ENCODE measurements around the gene HDAC10.

The HDAC10 gene

GRCh38 chr22:50219800-50220602 is 31.1 kb downstream of the HDAC10 start:
- POLR2A ChIA-PET, result no interaction called here
- TF ChIP-seq CTCF (IDR thresholded peaks at IDR 0.05; ENCODE audit: control extremely low read depth, extremely low read depth, low read depth, missing control alignments), result no peak
- CTCF ChIA-PET, result interaction anchor here (1.1 to 1.2 kb wide), 2 partner anchors 13 to 24 kb away, joined by 3 read pairs; no protein-coding TSS in a partner anchor
- no peak for DNase-seq (ENCODE audit: extremely low spot score)

GRCh38 chr22:50218996-50219727 is 31.9 kb downstream of the HDAC10 start:
- CTCF ChIA-PET, result interaction anchor here (1.1 to 1.8 kb wide), 3 partner anchors 14 to 23 kb away, joined by 3 to 6 read pairs (median 4); no protein-coding TSS in a partner anchor
- TF ChIP-seq CTCF (IDR thresholded peaks at IDR 0.05; ENCODE audit: control extremely low read depth, extremely low read depth, low read depth, missing control alignments), result no peak
- no peak for DNase-seq (ENCODE audit: extremely low spot score)
- POLR2A ChIA-PET, result no interaction called here

- POLR2A ChIA-PET, result no interaction called here
- CTCF ChIA-PET, result interaction anchor here (1.1 to 1.8 kb wide), 3 partner anchors 14 to 23 kb away, joined by 3 to 6 read pairs (median 4); no protein-coding TSS in a partner anchor
- DNase-seq (ENCODE audit: extremely low spot score), result no peak
- TF ChIP-seq CTCF (IDR thresholded peaks at IDR 0.05; ENCODE audit: control extremely low read depth, extremely low read depth, low read depth, missing control alignments), result no peak
Observed at GRCh38 chr22:50218153-50218995, 32.7 kb downstream of the HDAC10 start.

GRCh38 chr22:50217543-50218152 is 33.4 kb downstream of the HDAC10 start:
- CTCF ChIA-PET, result interaction anchor here (1.8 kb wide), 1 partner anchor 23 kb away, joined by 6 read pairs; no protein-coding TSS in a partner anchor
- POLR2A ChIA-PET, result no interaction called here
- no peak for TF ChIP-seq CTCF (IDR thresholded peaks at IDR 0.05; ENCODE audit: control extremely low read depth, extremely low read depth, low read depth, missing control alignments)
- no peak for DNase-seq (ENCODE audit: extremely low spot score)

- CTCF ChIA-PET, result interaction anchor here (0.9 kb wide), 1 partner anchor 7 kb away, joined by 3 read pairs; no protein-coding TSS in a partner anchor
- no peak for TF ChIP-seq CTCF (IDR thresholded peaks at IDR 0.05; ENCODE audit: control extremely low read depth, extremely low read depth, low read depth, missing control alignments)
- POLR2A ChIA-PET, result no interaction called here
- no peak for DNase-seq (ENCODE audit: extremely low spot score)
Observed at GRCh38 chr22:50216684-50217520, 34.2 kb downstream of the HDAC10 start.

Measured in GM10248 (cell line).